CD14-positive monocyte (primary cell): ENCODE measurements around the gene OSBP2. TPM values are rescaled to one million over a fixed set of nuclear protein-coding genes. Genes with fewer than 3 reads are reported as not detected.

ENCODE experiments used
- DNase-seq, 3 donors: peaks; one replicate each; pipeline ENCODE4 v3.0.0-alpha.2; 2011 to 2022
- H2AFZ ChIP-seq: 2 replicates; pipeline ENCODE4 v1.6.0; 2012; ENCODE audit warnings: mild to moderate bottlenecking, low read depth, low read length, inconsistent platforms; ENCODE audit not compliant: insufficient read depth, poor library complexity, severe bottlenecking
- H3K27ac ChIP-seq, 2 donors: 1 replicate in 1 of 2; 2 replicates in 1 of 2; pipeline ENCODE4 v1.5.1; 2012 to 2013; ENCODE audit warnings: low read length in 2 of 2, control low read depth in 1 of 2, inconsistent platforms in 1 of 2, low read depth in 1 of 2, mild to moderate bottlenecking in 1 of 2
- H3K27me3 ChIP-seq, 2 donors: one replicate each; pipeline versions ENCODE4 v1.6.0 to v1.6.1; 2011 to 2013; ENCODE audit warnings: low read length in 2 of 2; ENCODE audit not compliant: control insufficient read depth in 2 of 2, insufficient read depth in 2 of 2
- H3K36me3 ChIP-seq, 2 donors: replicated peaks in 1 of 2; 1 replicate in 1 of 2; 2 replicates in 1 of 2; pipeline versions ENCODE4 v1.5.1 to v1.6.1; 2012 to 2013; ENCODE audit warnings: low read length in 2 of 2, control low read depth in 1 of 2, inconsistent platforms in 1 of 2, mild to moderate bottlenecking in 1 of 2; ENCODE audit not compliant: insufficient read depth in 2 of 2, control insufficient read depth in 1 of 2
- H3K4me1 ChIP-seq, 2 donors: 1 replicate in 1 of 2; 2 replicates in 1 of 2; pipeline versions ENCODE4 v1.5.1 to v1.6.1; 2012 to 2013; ENCODE audit warnings: low read length in 2 of 2, control low read depth in 1 of 2, inconsistent platforms in 1 of 2, mild to moderate bottlenecking in 1 of 2, moderate library complexity in 1 of 2; ENCODE audit not compliant: insufficient read depth in 2 of 2, control insufficient read depth in 1 of 2
- H3K4me2 ChIP-seq: replicated peaks from 2 replicates; pipeline ENCODE3; 2012; ENCODE audit warnings: low read length, moderate library complexity, mild to moderate bottlenecking; ENCODE audit not compliant: poor library complexity, severe bottlenecking; ENCODE audit errors: extremely low read depth
- H3K4me3 ChIP-seq, 3 experiments: fragments of 200-600 bp in 1 of 3; sonication (generic) in 1 of 3; replicated peaks in 1 of 3; 1 replicate in 2 of 3; 2 replicates in 1 of 3; pipeline ENCODE4 v1.5.1; 2011 to 2013; ENCODE audit warnings: low read length in 3 of 3, mild to moderate bottlenecking in 3 of 3, control low read depth in 2 of 3, low read depth in 2 of 3, inconsistent platforms in 1 of 3, moderate library complexity in 1 of 3
- H3K79me2 ChIP-seq: 2 replicates; pipeline ENCODE4 v1.6.0; 2012; ENCODE audit warnings: mild to moderate bottlenecking, control low read depth, inconsistent platforms, low read length, moderate library complexity; ENCODE audit not compliant: insufficient read depth
- H3K9ac ChIP-seq: 2 replicates; pipeline ENCODE4 v1.6.0; 2017; ENCODE audit warnings: low read length, mild to moderate bottlenecking; ENCODE audit not compliant: insufficient read depth, poor library complexity, severe bottlenecking
- H3K9me3 ChIP-seq, 2 donors: replicated peaks in 1 of 2; 1 replicate in 1 of 2; 2 replicates in 1 of 2; pipeline versions ENCODE4 v1.5.1 to v1.6.1; 2012 to 2013; ENCODE audit warnings: low read length in 2 of 2, control low read depth in 1 of 2; ENCODE audit not compliant: control insufficient read depth in 1 of 2, insufficient read depth in 1 of 2
- H4K20me1 ChIP-seq: 2 replicates; pipeline ENCODE4 v1.6.0; 2012; ENCODE audit warnings: mild to moderate bottlenecking, low read length, control low read depth, moderate library complexity; ENCODE audit not compliant: insufficient read depth
- H3K27ac Mint-ChIP-seq, 7 donors: one replicate each; pipeline ENCODE4 v1.8.0; 2020; ENCODE audit warnings: mild to moderate bottlenecking in 7 of 7, mixed read lengths in 7 of 7, moderate library complexity in 6 of 7, inconsistent platforms in 2 of 7
- H3K27me3 Mint-ChIP-seq, 3 donors: one replicate each; pipeline ENCODE4 v1.8.0; 2021 to 2022; ENCODE audit warnings: low read depth in 3 of 3, mild to moderate bottlenecking in 3 of 3, mixed read lengths in 3 of 3, moderate library complexity in 3 of 3, inconsistent platforms in 1 of 3
- H3K36me3 Mint-ChIP-seq, 2 donors: one replicate each; pipeline ENCODE4 v1.8.0; 2020; ENCODE audit warnings: mixed read lengths in 2 of 2, inconsistent platforms in 1 of 2, mild to moderate bottlenecking in 1 of 2
- H3K4me1 Mint-ChIP-seq: one replicate; pipeline ENCODE4 v1.8.0; 2020; ENCODE audit warnings: mild to moderate bottlenecking, mixed read lengths
- H3K4me3 Mint-ChIP-seq, 2 donors: one replicate each; pipeline ENCODE4 v1.8.0; 2020; ENCODE audit warnings: mild to moderate bottlenecking in 2 of 2, mixed read lengths in 2 of 2, moderate library complexity in 1 of 2
- H3K9me3 Mint-ChIP-seq, 7 donors: one replicate each; pipeline ENCODE4 v1.8.0; 2020 to 2022; ENCODE audit warnings: mixed read lengths in 7 of 7, mild to moderate bottlenecking in 6 of 7, moderate library complexity in 6 of 7, inconsistent platforms in 2 of 7
- CTCF ChIP-seq: fragments of 200-600 bp; IDR thresholded peaks from one replicate; pipeline ENCODE4 v1.8.0; 2022; ENCODE audit warnings: antibody characterized with exemption, mild to moderate bottlenecking
- WGBS: methylation state at CpG from one replicate; pipeline ENCODE4 v1.1.5; 2013; ENCODE audit warnings: missing lambda C conversion rate; ENCODE audit not compliant: insufficient coverage; 5-methylcytosine and 5-hydroxymethylcytosine counted together
- intact Hi-C, 2 donors: fragments of 100-400 bp; cut with micrococcal nuclease; formaldehyde crosslinking; loops; one replicate each; pipeline versions ENCODE4 v1.15.0 to v1.15.1; 2023
- polyA plus RNA-seq, 3 donors: library from polyadenylated mRNA; depleted of rRNA in 1 of 3; unstranded in 2 of 3; stranded (reverse) in 1 of 3; fragments of 300-500 nt in 2 of 3; fragments of >200 nt in 1 of 3; fragmentation: Illumina TruSeq in 2 of 3; gene quantifications; 1 replicate in 2 of 3; 2 replicates in 1 of 3; pipeline ENCODE4 v1.2.3, GENCODE V29; 2012 to 2021

OSBP2 gene
- polyA plus RNA-seq, 3 donors, result 0.21 to 0.54 TPM; not detected in 1

- Mint-ChIP-seq H3K36me3 (no peaks in the 10 kb centered on the region), H3K4me1 (no peaks in the 10 kb centered on the region), H3K9me3 (peaks cover 0 to 4% (median 0%) of the 10 kb centered on the region in 7 donors), H3K4me3 (no peak overlapping the region), H3K27ac (peak overlapping the region in 1 of 7 donors; percentile 42), H3K27me3 (peaks cover 5 to 15% (median 6%) of the 10 kb centered on the region in 3 donors)
- Histone ChIP-seq H4K20me1 (no peaks in the 10 kb centered on the region), H3K79me2 (no peaks in the 10 kb centered on the region), H3K27ac (no peak overlapping the region), H3K4me3 (no peak overlapping the region), H3K4me1 (no peaks in the 10 kb centered on the region), H2AFZ (no peak overlapping the region), H3K36me3 (no peaks in the 10 kb centered on the region), H3K9ac (no peak overlapping the region), H3K9me3 (no peaks in the 10 kb centered on the region), H3K4me2 (no peak overlapping the region), H3K27me3 (no peaks in the 10 kb centered on the region)
- WGBS, result no CpG with 5 or more reads among the region's 1 CpG
- intact Hi-C loops, result loop anchor here in 1 of 2 donors (10.0 kb wide), 1 partner anchor 188 kb away; no protein-coding TSS in a partner anchor
- no peak for TF ChIP-seq CTCF
- DNase-seq, result no peak
These were observed 58.1 kb downstream of the OSBP2 start for GRCh38 chr22:30752771-30753170.

- Mint-ChIP-seq H3K27ac (no peak overlapping the region), H3K27me3 (peaks cover 5 to 11% (median 7%) of the 10 kb centered on the region in 3 donors), H3K4me1 (no peaks in the 10 kb centered on the region), H3K9me3 (peaks cover 0 to 4% (median 0%) of the 10 kb centered on the region in 7 donors), H3K4me3 (no peak overlapping the region), H3K36me3 (no peaks in the 10 kb centered on the region)
- no CpG with 5 or more reads among the region's 2 CpGs for WGBS
- H3K36me3 ChIP-seq, result no peaks in the 10 kb centered on the region
- H3K9me3 ChIP-seq, result no peaks in the 10 kb centered on the region
- H3K27ac ChIP-seq, result no peak overlapping the region
- no peaks in the 10 kb centered on the region for H3K79me2 ChIP-seq
- DNase-seq, result no peak
- no peaks in the 10 kb centered on the region for H3K4me1 ChIP-seq
- H3K27me3 ChIP-seq, result no peaks in the 10 kb centered on the region
- H4K20me1 ChIP-seq, result no peaks in the 10 kb centered on the region
- no peak overlapping the region for H3K4me2 ChIP-seq
- no peak overlapping the region for H2AFZ ChIP-seq
- TF ChIP-seq CTCF, result no peak
- H3K4me3 ChIP-seq, result no peak overlapping the region
- intact Hi-C loops, result loop anchor here in 1 of 2 donors (2.0 to 10.0 kb wide), 2 partner anchors 119 to 189 kb away; partner anchors contain the start of gene SLC35E4
- H3K9ac ChIP-seq, result no peak overlapping the region
These were observed 59.0 kb downstream of the OSBP2 start for GRCh38 chr22:30753701-30754100.
